HG03521 (cell line): Measurements from ENCODE around the gene EPHA4.
"Not testable (repeated sequence)": the region's sequence is repeated elsewhere in the genome, so short reads cannot be mapped to it uniquely, and the experiment has no call there.

Experiments
- ATAC-seq: cut with Tn5 transposase; IDR thresholded peaks from one replicate; pipeline ENCODE4 v1.9.1; 2021; ENCODE audit warnings: mild to moderate bottlenecking, moderate library complexity; ENCODE audit not compliant: unreplicated experiment

EPHA4 gene

GRCh38 chr2:221541131-221541735, 30.9 kb downstream of the EPHA4 start:
- ATAC-seq = no peak

GRCh38 chr2:221539246-221539645, 32.9 kb downstream of the EPHA4 start:
- no peak for ATAC-seq

GRCh38 chr2:221535824-221536223, 36.3 kb downstream of the EPHA4 start:
- ATAC-seq = no peak

DNA sequence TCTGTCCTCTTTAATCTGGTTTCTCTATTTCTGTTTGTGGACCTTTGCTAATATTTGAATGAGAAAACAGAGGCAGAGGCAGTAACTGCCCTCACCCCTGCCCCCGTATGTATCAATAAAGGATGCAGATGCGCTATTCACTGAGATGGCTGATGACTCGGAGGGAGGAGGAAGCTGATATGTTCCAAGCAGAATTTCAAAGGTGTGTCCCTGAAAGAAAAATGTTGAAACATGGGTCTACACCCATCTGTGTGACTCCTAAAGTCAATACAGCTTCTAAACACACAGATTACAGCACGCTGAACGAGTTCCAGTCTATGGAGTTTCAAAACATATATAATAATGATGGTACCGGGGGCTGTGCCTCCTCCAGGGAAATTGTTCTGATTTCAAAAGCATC, 38.8 kb downstream of the EPHA4 start:
- ATAC-seq = no peak

- ATAC-seq = no peak
These were observed 39.5 kb downstream of the EPHA4 start for GRCh38 chr2:221532641-221533040.

DNA sequence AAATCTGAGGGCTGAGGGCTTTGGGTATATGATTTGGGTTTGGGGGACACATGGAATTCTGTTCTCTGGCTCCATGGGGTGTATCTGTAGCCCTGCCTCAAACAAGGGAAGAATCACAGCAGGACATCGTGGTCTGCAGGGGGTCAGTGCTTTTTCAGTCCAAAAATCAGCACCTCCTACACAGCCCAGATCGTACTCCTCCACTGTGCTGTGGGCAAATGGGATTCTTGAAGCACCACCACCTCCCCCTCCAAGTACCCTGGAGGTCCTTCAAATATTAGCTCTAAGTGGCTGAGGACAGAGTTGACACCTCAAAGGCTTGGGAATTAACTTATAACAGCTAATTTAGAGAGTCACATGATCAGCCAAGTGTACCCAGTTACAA, 41.5 kb downstream of the EPHA4 start:
- ATAC-seq = no peak

DNA sequence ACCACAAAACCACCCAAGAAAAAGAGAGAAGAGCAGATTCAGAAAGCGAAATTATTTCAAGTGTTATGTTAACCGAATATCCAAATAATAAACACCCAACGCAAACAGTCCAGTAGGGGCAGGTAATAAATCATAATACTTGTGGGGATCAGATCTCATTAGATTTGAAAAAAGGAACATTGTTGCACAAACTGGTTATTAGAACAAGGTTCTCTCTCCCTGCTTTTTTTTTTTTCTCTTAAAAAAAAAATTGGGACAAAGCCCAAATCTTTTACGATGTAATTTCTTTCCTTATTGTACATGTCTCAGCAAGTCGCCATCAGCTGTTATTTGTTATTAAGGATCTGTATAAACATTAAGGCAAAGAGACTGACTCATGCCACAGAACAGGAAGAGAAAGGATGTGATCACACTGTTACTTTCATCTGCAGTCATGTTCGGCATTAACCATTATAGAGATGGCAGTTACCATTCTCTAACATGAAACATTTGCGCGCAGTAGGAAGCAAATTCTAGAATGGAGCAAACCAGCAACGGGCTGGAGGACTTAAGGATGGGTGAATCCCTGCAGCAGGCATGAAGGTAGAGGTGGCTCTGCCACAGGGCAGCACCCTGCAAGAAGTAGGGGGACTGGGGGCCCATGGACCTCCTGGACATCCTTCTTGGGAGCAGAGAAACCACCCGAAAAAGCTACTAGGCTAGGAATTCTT, 42.0 kb downstream of the EPHA4 start:
- ATAC-seq = no peak

- ATAC-seq = no peak
These were observed 42.7 kb downstream of the EPHA4 start for GRCh38 chr2:221529177-221529942.

DNA sequence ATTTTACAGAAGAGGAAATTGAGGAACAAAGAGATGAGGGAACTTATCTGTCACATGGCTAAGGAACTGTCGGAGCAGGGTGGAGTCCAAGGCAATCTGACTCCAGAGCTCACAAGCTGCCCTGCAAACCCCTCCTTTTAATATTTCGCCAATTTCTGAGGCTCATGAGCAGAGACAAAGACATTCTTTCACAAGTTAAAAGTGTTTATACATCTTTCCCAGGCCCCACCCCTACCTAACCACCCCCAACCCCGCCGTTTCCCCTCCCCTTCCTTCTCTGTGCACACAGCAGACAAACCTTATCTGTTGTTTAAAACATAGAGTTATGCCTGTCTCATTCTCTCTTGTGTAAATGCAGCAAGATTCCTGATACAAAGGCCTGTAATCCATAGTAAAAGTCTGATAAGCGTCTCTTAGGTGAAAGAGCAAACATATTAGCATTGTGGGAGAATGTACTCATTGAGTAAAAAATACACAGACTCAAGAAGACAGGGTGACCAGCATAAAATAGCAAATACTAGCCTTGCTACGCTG, 44.3 kb downstream of the EPHA4 start:
- no peak for ATAC-seq

DNA sequence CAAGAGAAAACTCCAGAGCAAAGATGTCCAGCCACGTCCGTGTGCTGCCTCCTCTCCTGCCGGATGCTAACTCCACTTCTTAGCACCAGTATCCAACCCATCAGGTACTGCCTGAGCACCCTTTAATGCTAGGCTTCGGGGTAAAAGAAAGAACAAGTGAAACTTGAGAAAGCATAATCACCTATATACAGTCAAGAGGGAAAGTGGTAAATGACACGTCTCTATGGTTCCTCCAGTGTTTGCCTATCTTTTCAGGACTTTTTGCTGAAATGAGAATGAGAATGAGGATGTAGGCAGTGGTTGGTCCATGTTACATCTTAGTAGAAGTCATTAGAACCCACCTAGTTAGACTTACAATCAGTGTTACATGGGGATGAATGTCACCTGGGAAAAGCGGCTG, 47.9 kb downstream of the EPHA4 start:
- no peak for ATAC-seq

DNA sequence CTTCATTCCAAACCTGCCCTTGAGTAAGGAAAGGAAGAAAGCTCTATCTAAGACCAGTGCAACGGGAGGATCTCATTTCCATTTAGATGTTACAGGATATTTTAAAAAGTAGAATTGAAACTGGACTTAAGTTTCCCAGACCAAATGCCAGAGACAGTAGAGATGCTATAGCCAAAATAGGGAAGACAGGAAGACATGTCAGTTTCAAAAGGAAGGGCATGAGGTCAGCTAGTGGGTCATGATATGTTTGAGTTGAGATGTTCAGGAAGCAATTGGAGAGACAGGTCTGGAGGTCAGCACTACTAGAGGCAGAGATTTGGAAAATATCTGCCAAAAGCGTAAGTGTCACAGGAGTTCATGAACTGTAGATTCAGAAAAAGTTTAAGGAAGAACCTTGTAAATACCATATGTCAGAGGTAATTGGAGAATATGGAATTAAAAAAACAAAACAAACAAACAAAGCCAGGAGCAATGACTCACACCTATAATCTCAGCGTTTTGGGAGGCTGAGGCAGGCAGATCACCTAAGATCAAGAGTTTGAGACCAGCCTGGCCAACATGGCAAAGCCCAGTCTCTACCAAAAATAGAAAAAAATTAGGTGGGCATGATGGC, 50.8 kb downstream of the EPHA4 start:
- no peak for ATAC-seq

DNA sequence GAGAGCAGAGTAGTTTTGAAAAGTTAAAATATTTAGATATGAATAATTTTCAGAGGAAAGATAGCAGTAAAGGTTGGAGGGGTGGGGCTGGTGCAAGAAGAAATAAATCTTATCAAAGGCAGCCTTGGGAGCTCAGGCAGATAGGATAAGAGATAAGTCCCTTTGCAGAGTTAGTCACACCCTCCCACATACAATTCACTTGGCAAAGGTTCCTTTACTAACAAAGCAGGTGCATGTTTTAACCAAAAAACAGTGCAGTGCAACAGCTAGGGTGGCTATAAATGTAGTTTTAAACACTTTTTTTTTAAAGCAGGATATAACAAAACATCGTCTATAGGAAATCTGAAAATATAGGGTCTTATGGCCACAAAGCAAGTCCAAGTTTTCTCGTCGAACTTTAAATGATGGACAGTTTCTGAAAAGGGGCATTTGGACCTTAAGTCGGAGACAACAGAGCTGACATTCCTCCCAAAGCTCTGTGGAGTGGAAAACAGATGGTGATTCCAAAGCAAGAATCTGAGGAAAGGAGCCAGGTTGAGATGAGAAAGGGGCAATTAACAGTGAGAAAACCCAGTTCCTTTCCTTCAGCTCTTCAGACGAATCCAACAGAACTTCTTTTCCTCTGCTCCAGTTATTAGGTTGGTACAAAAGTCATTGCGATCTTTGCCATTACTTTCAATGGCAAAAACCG, 53.0 kb downstream of the EPHA4 start:
- no peak for ATAC-seq

GRCh38 chr2:221518201-221518934, 53.7 kb downstream of the EPHA4 start:
- peak; percentile 80 for ATAC-seq

DNA sequence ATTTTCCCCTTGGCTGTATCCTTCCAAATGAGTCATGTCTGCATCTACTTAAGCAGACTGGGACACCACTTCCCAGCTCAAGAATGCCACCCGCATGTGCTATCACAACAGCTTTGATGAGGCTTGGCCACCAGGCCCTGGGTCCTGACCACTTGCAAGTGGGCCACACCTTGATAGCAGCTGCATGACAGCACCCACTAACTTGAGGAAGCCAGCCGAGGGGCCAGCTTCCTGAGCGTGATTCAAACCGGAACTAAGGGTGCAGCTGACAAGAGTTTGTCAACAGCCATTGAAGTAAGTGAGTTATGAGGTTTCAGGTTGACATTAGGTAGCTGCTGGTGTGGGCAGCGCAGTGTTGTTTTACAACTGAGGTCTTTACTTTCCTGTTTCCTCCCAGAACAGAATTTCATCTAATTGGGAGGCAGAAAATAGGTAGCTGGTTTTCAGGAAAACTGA, 54.4 kb downstream of the EPHA4 start:
- peak; percentile 81 for ATAC-seq

- no peak for ATAC-seq
These were observed 54.9 kb downstream of the EPHA4 start for GRCh38 chr2:221517146-221517695.

DNA sequence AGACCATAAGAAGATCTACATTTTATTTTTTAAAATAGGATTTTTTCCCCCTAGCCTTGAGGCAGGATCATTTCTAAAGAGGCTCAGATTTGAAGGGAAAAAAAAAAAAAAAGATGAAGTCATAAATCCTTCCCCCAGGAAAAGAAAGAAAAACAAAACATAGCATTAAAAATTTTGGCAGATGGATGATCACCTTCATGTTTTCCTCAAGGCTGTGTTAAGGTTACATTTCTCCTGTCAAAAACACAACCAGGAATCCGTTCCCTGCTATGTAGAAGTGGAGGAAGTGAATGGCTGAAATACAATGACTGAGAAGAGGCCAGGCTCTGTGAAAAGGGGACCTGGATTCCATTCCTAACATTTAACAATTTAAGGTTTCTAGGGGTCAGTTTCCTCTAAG, 56.2 kb downstream of the EPHA4 start:
- no peak for ATAC-seq

DNA sequence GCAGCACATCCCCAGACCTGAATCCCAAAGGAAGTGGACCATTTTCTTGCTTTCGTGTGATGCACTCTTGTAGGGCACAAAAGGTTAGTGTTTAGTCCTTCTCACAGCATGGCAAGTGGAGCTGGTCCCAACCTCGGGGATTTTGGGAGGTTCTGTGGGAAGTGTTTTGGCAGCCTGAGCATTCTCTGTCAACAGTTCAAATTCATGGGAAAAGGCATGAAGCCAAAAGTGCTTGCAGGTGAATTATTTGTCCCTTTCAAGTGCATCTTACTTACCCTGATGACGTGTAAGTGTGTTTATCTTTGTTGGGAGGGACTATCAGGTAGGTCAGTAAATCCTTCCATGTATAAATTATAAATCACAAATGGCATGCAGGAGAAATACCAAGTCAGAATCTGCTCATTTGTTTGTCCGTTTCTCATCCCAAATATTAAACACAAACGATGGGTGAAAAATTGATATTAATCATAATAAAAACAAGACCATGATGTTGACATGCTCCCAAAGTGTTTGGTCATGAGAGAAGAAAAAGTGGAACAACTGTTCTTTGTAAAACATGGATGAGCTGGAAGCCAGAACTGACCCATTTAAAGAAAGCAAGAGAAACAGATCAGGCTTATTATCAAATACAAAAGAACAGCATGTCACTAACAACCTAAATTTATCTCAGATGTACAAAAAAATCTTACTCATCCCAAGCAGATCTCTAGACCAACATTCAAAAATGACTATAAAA, 57.6 kb downstream of the EPHA4 start:
- ATAC-seq = no peak

DNA sequence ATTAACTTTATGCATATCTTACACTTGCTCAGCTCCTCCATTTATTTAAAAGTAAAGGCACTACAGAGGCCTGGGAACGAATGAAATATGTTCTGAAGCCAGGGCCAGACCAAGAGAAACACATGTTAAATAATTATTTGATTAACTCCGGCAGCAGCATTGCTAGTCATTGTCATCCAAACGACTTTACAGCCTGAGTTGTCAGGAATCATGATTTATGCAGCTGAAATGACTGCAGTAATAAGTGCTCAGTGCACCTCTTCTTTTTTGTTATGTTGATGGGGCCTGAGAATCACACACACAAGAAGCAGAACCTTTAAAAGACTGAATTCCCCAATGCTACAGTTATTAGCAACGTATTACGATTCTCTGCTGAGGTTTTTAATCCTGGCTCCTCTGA, 58.9 kb downstream of the EPHA4 start:
- no peak for ATAC-seq

GRCh38 chr2:221511325-221511724, 60.8 kb downstream of the EPHA4 start:
- ATAC-seq = not testable (repeated sequence)
